Fibroblast of pulmonary artery (primary cell): ENCODE data around the gene PIERCE2.
"Not testable (repeated sequence)": the region's sequence is repeated elsewhere in the genome, so short reads cannot be mapped to it uniquely, and the experiment has no call there.

Source experiments
- DNase-seq: peaks from one replicate; pipeline ENCODE4 v3.0.0-alpha.2; 2010; ENCODE audit warnings: low read depth
- H3K4me3 ChIP-seq: replicated peaks from 2 replicates; pipeline ENCODE4 v1.5.1; 2011; ENCODE audit warnings: low read depth, mild to moderate bottlenecking, control low read depth, low read length, moderate library complexity
- TF ChIP-seq, protein P1 (sequence below): IDR thresholded peaks from 2 replicates; pipeline ENCODE4 v1.5.1; 2011; ENCODE audit warnings: mild to moderate bottlenecking, control low read depth, low read length, inconsistent platforms; ENCODE audit errors: missing control alignments

PIERCE2 gene

DNA sequence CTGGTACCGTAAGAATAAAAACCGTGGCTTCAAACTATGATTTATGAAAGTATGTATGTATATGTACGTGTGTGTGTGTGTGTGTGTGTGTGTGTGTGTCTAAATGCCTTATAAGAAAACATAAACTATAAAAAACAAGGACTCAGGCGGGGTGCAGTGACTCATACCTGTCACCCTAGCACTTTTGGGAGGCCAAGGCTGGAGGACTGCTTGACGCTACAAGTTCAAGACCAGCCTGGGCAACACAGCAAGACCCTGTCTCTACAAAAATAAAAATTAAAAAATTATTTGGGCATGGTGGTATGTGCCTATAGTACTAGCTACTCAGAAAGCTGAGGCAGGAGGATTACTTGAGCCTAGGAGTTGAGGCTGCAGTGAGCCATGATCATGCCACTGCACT lies 29.2 kb upstream of the PIERCE2 start:
- TF ChIP-seq, protein P1, sequence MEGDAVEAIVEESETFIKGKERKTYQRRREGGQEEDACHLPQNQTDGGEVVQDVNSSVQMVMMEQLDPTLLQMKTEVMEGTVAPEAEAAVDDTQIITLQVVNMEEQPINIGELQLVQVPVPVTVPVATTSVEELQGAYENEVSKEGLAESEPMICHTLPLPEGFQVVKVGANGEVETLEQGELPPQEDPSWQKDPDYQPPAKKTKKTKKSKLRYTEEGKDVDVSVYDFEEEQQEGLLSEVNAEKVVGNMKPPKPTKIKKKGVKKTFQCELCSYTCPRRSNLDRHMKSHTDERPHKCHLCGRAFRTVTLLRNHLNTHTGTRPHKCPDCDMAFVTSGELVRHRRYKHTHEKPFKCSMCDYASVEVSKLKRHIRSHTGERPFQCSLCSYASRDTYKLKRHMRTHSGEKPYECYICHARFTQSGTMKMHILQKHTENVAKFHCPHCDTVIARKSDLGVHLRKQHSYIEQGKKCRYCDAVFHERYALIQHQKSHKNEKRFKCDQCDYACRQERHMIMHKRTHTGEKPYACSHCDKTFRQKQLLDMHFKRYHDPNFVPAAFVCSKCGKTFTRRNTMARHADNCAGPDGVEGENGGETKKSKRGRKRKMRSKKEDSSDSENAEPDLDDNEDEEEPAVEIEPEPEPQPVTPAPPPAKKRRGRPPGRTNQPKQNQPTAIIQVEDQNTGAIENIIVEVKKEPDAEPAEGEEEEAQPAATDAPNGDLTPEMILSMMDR = no peak
- no peak overlapping the region for H3K4me3 ChIP-seq
- no peak for DNase-seq

DNA sequence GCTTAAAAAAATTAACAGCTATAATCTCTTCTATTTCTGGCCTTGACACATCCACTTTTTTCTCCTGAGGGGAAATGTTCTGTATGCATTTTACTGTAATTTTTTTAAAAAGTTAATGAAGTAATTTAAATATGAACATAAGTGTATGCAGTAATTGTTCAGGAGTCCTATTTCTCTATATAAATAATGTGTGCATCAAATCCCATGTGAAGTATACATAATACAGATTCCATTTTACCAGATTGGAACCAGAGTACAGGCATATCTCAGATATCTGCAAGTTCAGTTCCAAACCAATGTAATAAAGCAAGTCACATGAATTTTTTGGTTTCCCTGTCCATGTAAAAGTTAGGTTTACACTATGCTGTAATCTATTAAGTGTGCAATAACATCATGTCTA lies 26.7 kb upstream of the PIERCE2 start:
- no peak overlapping the region for H3K4me3 ChIP-seq
- DNase-seq = no peak
- TF ChIP-seq, protein P1 = no peak

DNA sequence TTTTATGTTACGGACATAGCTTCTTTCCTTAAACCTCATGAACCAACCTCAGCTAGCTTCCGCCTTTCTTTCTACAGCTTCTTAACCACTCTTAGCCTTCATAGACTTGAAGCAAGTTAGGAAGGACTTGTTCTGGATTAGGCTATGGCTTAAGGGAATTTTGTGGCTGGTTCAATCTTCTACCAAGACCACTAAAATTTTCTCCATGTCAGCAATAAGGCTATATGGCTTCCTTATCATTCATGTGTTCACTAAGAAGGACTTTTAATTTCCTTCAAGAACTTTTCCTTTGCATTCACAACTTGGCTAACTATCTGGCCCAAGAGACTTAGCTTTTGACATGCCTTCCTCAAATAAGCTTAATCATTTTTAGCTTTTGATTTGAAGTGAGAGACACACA lies 24.6 kb upstream of the PIERCE2 start:
- H3K4me3 ChIP-seq = no peak overlapping the region
- TF ChIP-seq, protein P1 = no peak
- no peak for DNase-seq

DNA sequence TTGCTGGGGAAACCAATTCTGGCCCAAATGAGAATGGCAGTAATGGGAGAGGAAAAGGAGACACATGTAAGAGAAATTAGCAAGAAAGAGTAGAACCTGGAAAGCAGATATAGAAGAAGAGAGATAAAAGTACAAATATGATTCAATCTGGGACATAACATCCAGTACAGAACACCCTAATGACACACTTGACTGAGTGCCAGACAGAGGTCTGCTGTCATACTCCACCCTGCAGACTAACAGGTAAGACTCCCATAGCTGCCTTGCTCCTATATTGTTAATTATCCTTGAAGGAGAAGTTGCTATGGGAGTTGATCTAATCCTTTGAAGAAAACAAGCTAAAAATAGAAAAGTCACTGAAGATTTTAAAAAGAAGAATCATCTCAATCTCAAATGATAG lies 21.3 kb upstream of the PIERCE2 start:
- no peak overlapping the region for H3K4me3 ChIP-seq
- TF ChIP-seq, protein P1 = no peak
- DNase-seq = no peak

DNA sequence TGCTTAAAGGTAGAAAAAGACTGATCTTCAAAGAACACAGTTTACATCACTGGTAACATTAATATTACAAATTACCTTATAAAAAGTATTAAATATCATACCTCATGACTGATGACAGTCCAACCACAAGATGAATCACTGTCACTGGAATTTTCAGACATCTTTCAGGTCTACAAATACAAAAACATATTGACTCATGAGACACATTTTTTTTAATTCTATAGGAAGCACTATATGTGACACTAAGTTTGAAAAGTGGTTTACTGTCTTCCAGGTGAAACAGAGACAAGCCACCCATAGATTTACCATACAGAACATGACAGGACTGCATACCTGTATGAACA lies 19.1 kb upstream of the PIERCE2 start:
- no peak overlapping the region for H3K4me3 ChIP-seq
- TF ChIP-seq, protein P1 = no peak
- DNase-seq = peak; percentile 31

DNA sequence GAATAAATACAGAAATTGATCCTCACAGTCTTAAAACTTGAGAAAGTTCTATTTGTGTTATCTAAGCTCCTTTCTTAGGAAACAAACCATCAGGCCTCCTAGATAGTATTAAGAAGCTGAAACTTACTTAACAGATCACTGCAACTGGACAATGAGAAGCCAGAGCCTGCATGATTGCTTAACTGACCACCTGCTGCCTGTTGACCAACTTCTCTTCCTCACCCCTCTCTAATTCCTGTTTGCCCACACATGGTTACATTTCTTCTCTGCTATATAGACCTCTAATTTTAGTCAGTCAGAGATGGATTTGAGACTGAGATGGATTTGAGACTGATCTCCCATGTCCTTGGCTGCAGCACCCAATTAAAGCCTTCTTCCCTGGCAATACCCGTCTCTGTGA lies 13.6 kb upstream of the PIERCE2 start:
- peak; percentile 50 for DNase-seq
- H3K4me3 ChIP-seq = no peak overlapping the region
- TF ChIP-seq, protein P1 = no peak

DNA sequence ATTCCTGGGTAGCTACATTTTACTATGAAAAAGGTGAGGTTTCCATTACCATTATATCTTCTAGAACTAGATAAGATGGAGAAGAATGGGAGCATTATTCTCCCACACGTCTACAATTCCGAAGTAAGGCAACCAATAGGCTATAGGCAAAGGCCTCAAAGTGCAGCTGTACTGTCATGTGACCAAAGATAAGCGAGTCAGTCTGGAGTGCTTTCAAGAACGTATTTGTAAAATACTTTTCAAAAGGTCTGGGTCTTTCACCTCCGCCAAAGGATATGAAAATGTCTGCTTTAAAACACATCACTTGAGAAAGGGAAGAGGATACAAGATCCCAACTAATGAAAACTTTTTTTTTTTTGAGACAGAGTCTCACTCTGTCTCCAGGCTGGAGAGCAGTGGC lies 10.1 kb upstream of the PIERCE2 start:
- TF ChIP-seq, protein P1 = no peak
- no peak overlapping the region for H3K4me3 ChIP-seq
- DNase-seq = no peak

DNA sequence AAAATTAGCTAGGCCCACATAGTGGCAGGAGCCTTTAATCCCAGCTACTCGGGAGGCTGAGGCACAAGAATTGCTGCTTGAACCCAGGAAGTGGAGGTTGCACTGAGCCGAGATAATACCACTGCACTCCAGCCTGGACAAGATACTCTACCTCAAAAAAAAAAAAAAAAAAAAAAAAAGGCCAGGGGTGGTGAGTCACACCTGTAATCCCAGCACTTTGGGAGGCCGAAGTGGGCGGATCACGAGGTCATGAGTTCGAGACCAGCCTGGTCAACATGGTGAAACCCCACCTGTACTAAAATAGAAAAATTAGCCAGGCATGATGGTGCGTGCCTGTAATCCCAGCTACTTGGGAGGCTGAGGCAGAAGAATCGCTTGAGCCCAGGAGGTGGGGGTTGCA lies 8.2 kb upstream of the PIERCE2 start:
- not testable (repeated sequence) for H3K4me3 ChIP-seq, DNase-seq
